Astrocyte (in vitro differentiated cells and primary cell): ENCODE data around the gene LCE3B. TPM values are rescaled to one million over a fixed set of nuclear protein-coding genes. Genes with fewer than 3 reads are reported as not detected.

Experiments
- DNase-seq: peaks from one replicate; pipeline ENCODE4 v3.0.0-alpha.2; 2010; ENCODE audit warnings: low read depth
- FAIRE-seq: peaks from 2 replicates; lab custom pipeline; 2011; peaks lifted over from hg19 to GRCh38; lab: Jason Lieb, UNC
- H2AFZ ChIP-seq: 2 replicates; pipeline ENCODE4 v1.6.0; 2012; ENCODE audit warnings: low read depth, low read length, inconsistent platforms
- H3K27ac ChIP-seq: 2 replicates; pipeline ENCODE4 v1.5.1; 2011; ENCODE audit warnings: low read depth, low read length, inconsistent platforms
- H3K27me3 ChIP-seq: 2 replicates; pipeline ENCODE4 v1.6.0; 2011; ENCODE audit warnings: low read length, inconsistent platforms; ENCODE audit not compliant: insufficient read depth
- H3K36me3 ChIP-seq: 2 replicates; pipeline ENCODE4 v1.5.1; 2011; ENCODE audit warnings: low read length, inconsistent platforms; ENCODE audit not compliant: insufficient read depth
- H3K4me1 ChIP-seq: 2 replicates; pipeline ENCODE4 v1.5.1; 2011; ENCODE audit warnings: low read length, inconsistent platforms; ENCODE audit not compliant: insufficient read depth
- H3K4me2 ChIP-seq: 2 replicates; pipeline ENCODE4 v1.6.0; 2012; ENCODE audit warnings: low read length, inconsistent platforms
- H3K4me3 ChIP-seq: 2 replicates; pipeline ENCODE4 v1.5.1; 2011; ENCODE audit warnings: low read depth, mild to moderate bottlenecking, low read length, inconsistent platforms; ENCODE audit not compliant: insufficient read depth
- H3K79me2 ChIP-seq: 2 replicates; pipeline ENCODE4 v1.6.0; 2012; ENCODE audit warnings: mild to moderate bottlenecking, low read length, inconsistent platforms; ENCODE audit not compliant: insufficient read depth
- H3K9ac ChIP-seq: 2 replicates; pipeline ENCODE4 v1.6.0; 2012; ENCODE audit warnings: mild to moderate bottlenecking, low read length, inconsistent platforms
- H3K9me3 ChIP-seq: 2 replicates; pipeline ENCODE4 v1.5.1; 2012; ENCODE audit warnings: low read depth, mild to moderate bottlenecking, low read length, inconsistent platforms; ENCODE audit not compliant: insufficient read depth
- H4K20me1 ChIP-seq: 2 replicates; pipeline ENCODE4 v1.6.0; 2012; ENCODE audit warnings: low read length, inconsistent platforms; ENCODE audit not compliant: insufficient read depth
- H3K27ac Mint-ChIP-seq: one replicate; pipeline ENCODE4 v1.8.0; 2021; ENCODE audit warnings: mild to moderate bottlenecking, mixed read lengths; ENCODE audit not compliant: unreplicated experiment
- H3K27me3 Mint-ChIP-seq: one replicate; pipeline ENCODE4 v1.8.0; 2021; ENCODE audit warnings: low read depth, mixed read lengths; ENCODE audit not compliant: unreplicated experiment
- H3K36me3 Mint-ChIP-seq: one replicate; pipeline ENCODE4 v1.8.0; 2021; ENCODE audit warnings: low read depth, mixed read lengths; ENCODE audit not compliant: unreplicated experiment
- H3K4me1 Mint-ChIP-seq: one replicate; pipeline ENCODE4 v1.8.0; 2021; ENCODE audit warnings: low read depth, mixed read lengths; ENCODE audit not compliant: unreplicated experiment
- H3K4me3 Mint-ChIP-seq: one replicate; pipeline ENCODE4 v1.8.0; 2021; ENCODE audit warnings: mild to moderate bottlenecking, moderate library complexity, mixed read lengths; ENCODE audit not compliant: unreplicated experiment
- H3K9me3 Mint-ChIP-seq: one replicate; pipeline ENCODE4 v1.8.0; 2021; ENCODE audit warnings: mild to moderate bottlenecking, mixed read lengths; ENCODE audit not compliant: unreplicated experiment
- CTCF ChIP-seq: IDR thresholded peaks from 2 replicates; pipeline ENCODE4 v1.5.1; 2011; ENCODE audit warnings: low read depth, mild to moderate bottlenecking, inconsistent platforms, low read length, moderate library complexity; ENCODE audit not compliant: insufficient read depth
- EZH2 ChIP-seq: IDR thresholded peaks from 2 replicates; pipeline ENCODE4 v1.6.1; 2012; ENCODE audit warnings: mild to moderate bottlenecking, low read length, inconsistent platforms; ENCODE audit not compliant: insufficient read depth
- total RNA-seq: library from RNA; stranded (reverse); gene quantifications from 2 replicates; pipeline ENCODE4 v1.2.1, GENCODE V29; 2021

Gene LCE3B
- total RNA-seq, 1 donor from 2014 or later: not detected

DNA sequence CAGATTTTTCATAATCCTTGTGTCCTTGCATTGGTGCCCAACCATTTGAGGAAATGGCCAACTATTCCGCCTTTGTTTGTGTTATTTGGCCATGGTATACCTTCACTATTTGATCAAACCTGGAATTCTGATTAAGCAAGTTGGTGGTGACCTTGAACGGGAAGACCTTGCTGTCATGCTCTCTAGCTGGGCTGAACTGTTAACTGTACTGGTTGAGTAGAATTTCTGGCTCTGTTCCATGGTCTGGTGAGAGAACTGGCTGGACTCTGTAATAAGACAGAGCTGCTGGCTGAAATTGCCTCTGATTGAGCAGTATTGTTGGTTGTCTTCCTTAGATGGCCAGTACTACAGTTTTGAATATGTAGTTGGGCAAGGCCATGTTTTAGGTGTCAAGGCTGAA is 16.6 kb upstream of the LCE3B start:
- H4K20me1 ChIP-seq: no peaks in the 10 kb centered on the region
- DNase-seq (no peak), FAIRE-seq (no peak)
- H3K9me3 ChIP-seq: no peaks in the 10 kb centered on the region
- H3K9ac ChIP-seq: no peak overlapping the region
- Mint-ChIP-seq H3K4me1 (no peaks in the 10 kb centered on the region), H3K27ac (no peak overlapping the region), H3K9me3 (no peaks in the 10 kb centered on the region), H3K4me3 (no peak overlapping the region), H3K27me3 (no peaks in the 10 kb centered on the region), H3K36me3 (no peaks in the 10 kb centered on the region)
- H2AFZ ChIP-seq: no peak overlapping the region
- no peak overlapping the region for H3K27ac ChIP-seq
- TF ChIP-seq CTCF (no peak), EZH2 (no peak)
- H3K4me1 ChIP-seq: no peaks in the 10 kb centered on the region
- H3K27me3 ChIP-seq: no peaks in the 10 kb centered on the region
- H3K36me3 ChIP-seq: no peaks in the 10 kb centered on the region
- no peak overlapping the region for H3K4me3 ChIP-seq
- no peak overlapping the region for H3K4me2 ChIP-seq
- no peaks in the 10 kb centered on the region for H3K79me2 ChIP-seq

DNA sequence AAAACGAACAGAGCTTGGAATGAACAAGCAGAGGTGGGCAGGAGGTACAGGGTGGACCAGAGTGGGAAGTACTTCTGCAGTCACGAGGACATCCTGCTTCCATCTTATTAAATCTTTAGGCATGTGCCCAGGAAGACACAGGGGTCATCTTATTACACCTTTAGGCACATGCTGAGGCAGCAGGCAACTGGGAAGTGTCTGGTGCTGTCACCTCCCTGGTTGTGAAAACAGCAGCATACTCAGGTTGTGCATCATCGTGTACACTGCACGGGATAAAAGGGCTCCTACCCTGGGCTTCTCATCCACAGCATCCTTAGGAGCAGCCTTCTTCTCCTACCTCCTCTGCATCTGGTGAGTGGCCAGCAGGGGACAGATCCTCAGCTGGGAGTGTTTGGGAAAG is 13.7 kb upstream of the LCE3B start, which contains the start of gene LCE3C:
Gene LCE3C (plus strand): TSS at position 301 of the 400 bp plus-strand sequence. CDS start 498 bp downstream, outside the sequence.
- Mint-ChIP-seq H3K4me3 (no peak within 1 kb of the TSS), H3K36me3 (no peaks in the 10 kb centered on the region), H3K27ac (no peak within 1 kb of the TSS), H3K27me3 (no peaks in the 10 kb centered on the region), H3K9me3 (no peaks in the 10 kb centered on the region), H3K4me1 (no peaks in the 10 kb centered on the region)
- H3K4me2 ChIP-seq: no peak within 1 kb of the TSS
- no peaks in the 10 kb centered on the region for H3K36me3 ChIP-seq
- no peaks in the 10 kb centered on the region for H3K4me1 ChIP-seq
- no peak within 1 kb of the TSS for H2AFZ ChIP-seq
- no peaks in the 10 kb centered on the region for H3K9me3 ChIP-seq
- no peaks in the 10 kb centered on the region for H3K27me3 ChIP-seq
- no peak within 1 kb of the TSS for H3K27ac ChIP-seq
- no peaks in the 10 kb centered on the region for H3K79me2 ChIP-seq
- FAIRE-seq: no peak
- no peaks in the 10 kb centered on the region for H4K20me1 ChIP-seq
- H3K4me3 ChIP-seq: no peak within 1 kb of the TSS
- DNase-seq: no peak
- no peak for TF ChIP-seq CTCF
- no peak for TF ChIP-seq EZH2
- H3K9ac ChIP-seq: no peak within 1 kb of the TSS

DNA sequence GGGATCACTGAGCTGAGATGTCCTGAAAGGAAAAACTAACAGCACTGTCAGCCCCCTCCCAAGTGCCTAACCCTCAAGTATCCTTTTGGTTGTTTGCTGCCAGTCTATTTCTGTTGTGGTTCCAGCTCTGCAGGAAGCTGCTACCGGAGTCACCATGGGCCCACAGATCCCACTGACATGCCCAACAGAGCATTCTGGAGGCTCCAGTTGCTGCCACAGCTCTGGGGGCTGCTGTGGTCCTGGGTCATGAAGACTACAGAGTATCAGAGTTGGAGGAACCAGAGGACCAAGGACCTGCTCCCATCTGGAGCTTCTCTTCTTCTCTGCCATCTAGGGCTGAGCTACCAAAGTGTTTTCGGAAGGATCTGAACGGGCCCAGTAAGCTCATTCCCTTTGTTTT is 8.4 kb downstream of the LCE3B start:
- Histone ChIP-seq H3K4me2 (no peak overlapping the region), H4K20me1 (no peaks in the 10 kb centered on the region), H3K9ac (no peak overlapping the region), H3K36me3 (no peaks in the 10 kb centered on the region), H3K9me3 (peaks cover 9% of the 10 kb centered on the region), H2AFZ (no peak overlapping the region), H3K4me1 (no peaks in the 10 kb centered on the region), H3K27me3 (no peaks in the 10 kb centered on the region), H3K4me3 (no peak overlapping the region), H3K79me2 (no peaks in the 10 kb centered on the region), H3K27ac (no peak overlapping the region)
- Mint-ChIP-seq H3K9me3 (peaks cover 22% of the 10 kb centered on the region), H3K4me1 (no peaks in the 10 kb centered on the region), H3K27me3 (peaks cover 6% of the 10 kb centered on the region), H3K27ac (no peak overlapping the region), H3K4me3 (no peak overlapping the region), H3K36me3 (no peaks in the 10 kb centered on the region)
- no peak for DNase-seq
- no peak for TF ChIP-seq CTCF
- TF ChIP-seq EZH2: no peak
- FAIRE-seq: no peak
